GM21447 (cell line): Measurements from ENCODE around the gene AGAP3.
"Not testable (repeated sequence)": the region's sequence is repeated elsewhere in the genome, so short reads cannot be mapped to it uniquely, and the experiment has no call there.

Experiments used
- ATAC-seq: cut with Tn5 transposase; IDR thresholded peaks from one replicate; pipeline ENCODE4 v1.9.1; 2021; ENCODE audit not compliant: unreplicated experiment

The AGAP3 gene

GRCh38 chr7:151085691-151086620, at the start of gene AGAP3:
Gene AGAP3, plus strand, starts transcription at chr7:151086475. Its CDS starts 267 bp downstream, at chr7:151086742.
- ATAC-seq = peak; percentile 40

GRCh38 chr7:151038951-151039849, 47.1 kb upstream of the AGAP3 start:
- peak; percentile 53 for ATAC-seq

- ATAC-seq = no peak
Observed at GRCh38 chr7:151039850-151040548, 46.3 kb upstream of the AGAP3 start.

- ATAC-seq = no peak
Observed at GRCh38 chr7:151040616-151041375, 45.5 kb upstream of the AGAP3 start.

- ATAC-seq = not testable (repeated sequence)
Observed at GRCh38 chr7:151043449-151043848, 42.8 kb upstream of the AGAP3 start.

- no peak for ATAC-seq
Observed at GRCh38 chr7:151043959-151044358, 42.3 kb upstream of the AGAP3 start.

- no peak for ATAC-seq
Observed at GRCh38 chr7:151045262-151045661, 41.0 kb upstream of the AGAP3 start.

GRCh38 chr7:151045967-151046366, 40.3 kb upstream of the AGAP3 start:
- no peak for ATAC-seq

GRCh38 chr7:151046603-151047573, 39.4 kb upstream of the AGAP3 start:
- ATAC-seq = no peak

GRCh38 chr7:151047976-151048815, 38.1 kb upstream of the AGAP3 start, which contains the start of gene ASIC3:
Gene ASIC3, plus strand, starts transcription at chr7:151048531. Its CDS starts 355 bp downstream, at chr7:151048886.
- no peak for ATAC-seq

- no peak for ATAC-seq
Observed at GRCh38 chr7:151048911-151049463, 37.3 kb upstream of the AGAP3 start.

- ATAC-seq = no peak
Observed at GRCh38 chr7:151051108-151051507, 35.2 kb upstream of the AGAP3 start.

GRCh38 chr7:151053096-151053495, 33.2 kb upstream of the AGAP3 start:
- ATAC-seq = no peak

- no peak for ATAC-seq
Observed at GRCh38 chr7:151053751-151054150, 32.5 kb upstream of the AGAP3 start.

- ATAC-seq = no peak
Observed at GRCh38 chr7:151056283-151056665, 30.0 kb upstream of the AGAP3 start.

GRCh38 chr7:151056666-151057505, 29.4 kb upstream of the AGAP3 start:
- ATAC-seq = no peak

GRCh38 chr7:151057506-151057988, 28.7 kb upstream of the AGAP3 start, which contains the start of gene CDK5:
Gene CDK5, minus strand, starts transcription at chr7:151057897. Its CDS starts 49 bp downstream, at chr7:151057848.
- peak; percentile 6 for ATAC-seq
